Heart left ventricle (tissue), 13 donors: ENCODE data around the gene FOXRED2.

Source experiments
- CTCF ChIP-seq, 12 donors: fragments of 200-600 bp; sonication (generic) in 4 of 12; IDR thresholded peaks; one replicate each; pipeline versions ENCODE4 v1.5.0 to v1.8.0; 2018 to 2022; ENCODE audit warnings: antibody characterized with exemption in 12 of 12, mild to moderate bottlenecking in 5 of 12
- POLR2A ChIP-seq, 2 donors: fragments of 450-650 bp; IDR thresholded peaks; one replicate each; pipeline ENCODE4 v1.6.1; 2017; ENCODE audit warnings: antibody characterized with exemption in 2 of 2, mild to moderate bottlenecking in 2 of 2, moderate library complexity in 2 of 2
- donor health status: ischemic (EF 13 %, LVEDD 7.1; RV severe dilation, severe dysfunction).
- donor health status: DM: no; HTN: yes; CAD: no.
- donor health status: DM: no; HTN: no; CAD: no.
- donor health status: ischemic (EF 25% LVEDD 6.9; RV normal size, moderate dysfunction).
- donor health status: ischemic (EF 25% LVEDD 5.7; RV mildly dilated, moderate dysfunction).
- donor health status: ischemic (EF 35%, LVEDD 5.7; RV mildly dilated, moderate dysfunction).
- donor health status: nonischemic (EF 11% LVEDD 7.7; RV severe dilation, severe dysfunction).
- donor health status: DM: yes; HTN: yes; CAD: no.
- donor health status: PGD.
- donor health status: ischemic (EF 29% LVEDD 5.4; RV normal size, mild dysfunction).
- donor health status: nonischemic (EF 23%, LVEDD 6.1; RV moderate dilation, normal function).

- no peak for TF ChIP-seq CTCF (IDR thresholded peaks at IDR 0.05)
- peak in 1 of 2 donors; percentile 17 for TF ChIP-seq POLR2A (IDR thresholded peaks at IDR 0.05)
Observed at GRCh38 chr22:36464715-36465231, 42.1 kb downstream of the FOXRED2 start.
